GM15510 (cell line): ENCODE data around the gene TRAM1L1.

Experiments
- POLR2A ChIP-seq: IDR thresholded peaks from 3 replicates; pipeline ENCODE4 v1.6.1; 2011; ENCODE audit warnings: borderline replicate concordance; ENCODE audit not compliant: insufficient read length; ENCODE audit errors: extremely low read depth

TRAM1L1 gene

GRCh38 chr4:117084866-117085701 lies at the start of gene TRAM1L1:
Gene TRAM1L1, minus strand, starts transcription at chr4:117085576. Its CDS starts 183 bp downstream, at chr4:117085393.
- no peak for TF ChIP-seq POLR2A

- no peak for TF ChIP-seq POLR2A
Measured at GRCh38 chr4:117134386-117134785, 49.0 kb upstream of the TRAM1L1 start.

- TF ChIP-seq POLR2A: no peak
Measured at GRCh38 chr4:117096886-117097285, 11.5 kb upstream of the TRAM1L1 start.

GRCh38 chr4:117096462-117096861 lies 11.1 kb upstream of the TRAM1L1 start:
- no peak for TF ChIP-seq POLR2A

GRCh38 chr4:117093571-117093970 lies 8.2 kb upstream of the TRAM1L1 start:
- TF ChIP-seq POLR2A: no peak

GRCh38 chr4:117077760-117078159 lies 7.6 kb downstream of the TRAM1L1 start:
- TF ChIP-seq POLR2A: no peak

GRCh38 chr4:117068120-117068519 lies 17.3 kb downstream of the TRAM1L1 start:
- no peak for TF ChIP-seq POLR2A

GRCh38 chr4:117063961-117064696 lies 21.2 kb downstream of the TRAM1L1 start:
- TF ChIP-seq POLR2A: no peak

GRCh38 chr4:117042962-117043361 lies 42.4 kb downstream of the TRAM1L1 start:
- TF ChIP-seq POLR2A: no peak
